Thyroid gland (tissue), 4 donors: Measurements from ENCODE around the gene MRPL52. TPM values are rescaled to one million over a fixed set of nuclear protein-coding genes. Genes with fewer than 3 reads are reported as not detected.

Experiments used
- DNase-seq, 2 donors: peaks; one replicate each; pipeline ENCODE4 v3.0.0-alpha.2; 2019
- H3K27ac ChIP-seq, 3 donors: fragments of 200-600 bp; sonication (generic); 1 replicate in 2 of 3; 2 replicates in 1 of 3; pipeline ENCODE4 v1.5.1; 2016 to 2019; ENCODE audit warnings: mild to moderate bottlenecking in 1 of 3, moderate library complexity in 1 of 3
- H3K27me3 ChIP-seq: fragments of 200-600 bp; sonication (generic); one replicate; pipeline ENCODE4 v1.5.1; 2019
- H3K36me3 ChIP-seq, 2 donors: fragments of 200-600 bp; sonication (generic); one replicate each; pipeline ENCODE4 v1.5.1; 2016 to 2019
- H3K4me1 ChIP-seq, 2 donors: fragments of 200-600 bp; sonication (generic); one replicate each; pipeline ENCODE4 v1.5.1; 2017 to 2019
- H3K4me3 ChIP-seq, 3 donors: fragments of 200-600 bp; sonication (generic); replicated peaks in 1 of 3; 1 replicate in 2 of 3; 2 replicates in 1 of 3; pipeline ENCODE4 v1.5.1; 2016; ENCODE audit warnings: mild to moderate bottlenecking in 1 of 3
- H3K9me3 ChIP-seq: fragments of 200-600 bp; sonication (generic); one replicate; pipeline ENCODE4 v1.5.1; 2017
- CTCF ChIP-seq, 6 experiments: fragments of 200-600 bp in 3 of 6; fragments of 450-650 bp in 3 of 6; sonication (generic) in 3 of 6; IDR thresholded peaks; one replicate each; pipeline ENCODE4 v1.5.1; 2016 to 2019; ENCODE audit warnings: antibody characterized with exemption in 6 of 6, mild to moderate bottlenecking in 2 of 6, inconsistent platforms in 1 of 6, moderate library complexity in 1 of 6
- POLR2A ChIP-seq, 2 donors: fragments of 450-650 bp; IDR thresholded peaks; one replicate each; pipeline ENCODE4 v1.6.1; 2017; ENCODE audit warnings: antibody characterized with exemption in 2 of 2, mild to moderate bottlenecking in 2 of 2, moderate library complexity in 1 of 2
- WGBS, 2 donors: methylation state at CpG; one replicate each; pipeline ENCODE4 v1.1.5; 2017; 5-methylcytosine and 5-hydroxymethylcytosine counted together
- intact Hi-C: fragments of 100-400 bp; cut with DNase I; formaldehyde crosslinking; loops from one replicate; pipeline ENCODE4 v1.15.1; 2023
- total RNA-seq, 4 donors: library from RNA; depleted of rRNA; stranded (reverse); fragments of >200 nt; gene quantifications; one replicate each; pipeline ENCODE4 v1.2.3, GENCODE V29; 2016

MRPL52 gene
- total RNA-seq, 4 donors from 2014 or later: 43.7 to 166 (median 76.3) TPM

DNA sequence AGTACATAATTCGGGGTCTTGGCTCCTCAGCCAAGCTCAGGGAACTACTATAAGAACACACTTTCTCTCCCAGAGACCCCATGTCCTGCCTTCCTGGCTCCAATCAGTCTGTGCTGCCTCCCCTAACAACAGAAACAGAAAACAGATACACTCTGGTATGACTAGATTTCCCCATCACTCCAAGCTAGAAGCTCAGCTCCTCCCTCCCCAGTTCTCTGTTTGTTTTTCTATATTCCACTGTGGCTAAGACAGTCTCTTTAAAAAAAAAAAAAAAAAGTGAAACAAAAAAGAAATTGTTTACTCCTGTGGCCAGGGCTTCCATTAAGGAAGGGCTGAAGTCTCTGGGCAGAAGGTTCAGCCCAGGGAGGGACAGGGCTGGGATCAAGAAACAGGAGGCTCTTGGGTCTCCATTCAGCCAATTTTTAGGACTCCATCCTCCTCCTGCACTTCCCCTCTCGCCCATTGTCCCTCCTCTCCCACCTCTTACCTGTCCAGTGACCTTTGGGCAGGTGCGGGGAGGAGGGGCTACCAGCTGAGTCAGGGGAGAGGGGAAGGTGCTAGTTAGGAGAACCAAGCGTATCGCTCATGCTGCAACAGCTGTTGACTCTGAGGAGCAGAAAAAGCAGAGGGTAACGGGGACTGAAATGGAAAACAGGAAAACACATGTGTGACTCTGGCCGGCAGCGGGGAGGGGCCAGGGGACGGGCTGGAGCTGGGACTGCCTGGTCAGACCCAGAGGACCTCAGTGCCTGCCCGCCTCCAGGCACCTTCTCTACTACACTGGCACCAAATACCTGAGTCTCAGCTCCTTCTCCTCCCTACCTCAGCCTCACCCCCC lies 10.3 kb upstream of the MRPL52 start:
- Histone ChIP-seq H3K36me3 (no peaks in the 10 kb centered on the region), H3K4me3 (no peak overlapping the region)
- intact Hi-C loops: no loop called here

GRCh38 chr14:22820731-22821130 lies 9.0 kb upstream of the MRPL52 start:
- TF ChIP-seq POLR2A (IDR thresholded peaks at IDR 0.05) (no peak), CTCF (IDR thresholded peaks at IDR 0.05) (no peak)
- 87 to 95% methylated on average over 1 of the region's 1 CpG for WGBS, 2 donors
- Histone ChIP-seq H3K4me3 (no peak overlapping the region), H3K27ac (peak overlapping the region in 1 of 3 donors; percentile 96), H3K36me3 (no peaks in the 10 kb centered on the region), H3K9me3 (no peaks in the 10 kb centered on the region), H3K4me1 (peaks cover 31 to 51% of the 10 kb centered on the region in 2 donors), H3K27me3 (no peaks in the 10 kb centered on the region)
- intact Hi-C loops: loop anchor here (10.0 kb wide), 1 partner anchor 46 kb away; no protein-coding TSS in a partner anchor
- no peak for DNase-seq

More for the DNA sequence above, 10.3 kb upstream of the MRPL52 start:
- peak overlapping the region; percentile 80 to 96 (median 91) for H3K27ac ChIP-seq
- no peaks in the 10 kb centered on the region for H3K27me3 ChIP-seq
- peak; percentile 89 to 90 for DNase-seq
- H3K9me3 ChIP-seq: no peaks in the 10 kb centered on the region
- TF ChIP-seq POLR2A (IDR thresholded peaks at IDR 0.05) (peak in 1 of 2 donors; percentile 90), CTCF (IDR thresholded peaks at IDR 0.05) (no peak)
- peaks cover 34 to 51% of the 10 kb centered on the region in 2 donors for H3K4me1 ChIP-seq
- WGBS, 2 donors: 7 to 10% methylated on average over 10 of the region's 10 CpGs

DNA sequence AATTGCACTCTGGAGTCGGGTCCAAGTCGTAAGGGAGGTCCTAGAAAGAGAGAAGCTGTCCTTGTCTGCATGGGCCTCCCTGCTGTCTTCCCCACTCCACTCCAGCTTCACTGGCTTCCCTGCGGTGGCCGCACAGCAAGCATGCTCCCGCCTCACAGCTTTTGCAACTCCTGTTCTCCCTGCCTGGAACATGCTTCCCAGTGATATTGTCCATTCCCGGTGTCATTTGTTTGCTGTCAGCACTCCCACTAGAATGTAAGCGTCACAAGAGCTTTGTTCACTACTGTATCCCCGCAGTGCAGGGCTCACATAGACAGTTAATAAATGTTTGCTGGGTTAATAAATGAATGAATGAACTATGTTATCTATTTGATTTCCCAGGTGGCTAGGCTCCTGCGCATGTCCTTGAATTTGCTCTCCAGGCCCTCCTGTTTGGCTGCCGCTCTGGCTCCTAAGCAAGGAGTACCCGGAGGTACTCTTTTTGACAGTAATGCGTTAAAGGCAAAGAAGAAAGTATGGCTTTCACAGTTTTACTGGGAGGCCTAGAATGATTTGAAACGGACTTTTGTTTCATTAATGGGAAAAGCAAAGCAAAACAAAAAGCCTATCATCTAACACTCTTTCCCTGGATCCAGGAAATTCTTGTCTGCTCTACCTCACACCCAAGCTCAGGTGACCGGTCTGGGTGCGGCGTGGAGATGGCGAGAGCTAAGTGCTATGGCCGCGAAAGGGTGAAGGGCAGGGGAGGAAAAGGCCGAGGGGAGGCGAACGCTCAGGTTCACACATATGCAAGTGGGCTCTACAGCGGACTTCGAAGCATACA lies 8.3 kb upstream of the MRPL52 start:
- intact Hi-C loops: loop anchor here (2.0 to 10.0 kb wide), 2 partner anchors 31 to 47 kb away; no protein-coding TSS in a partner anchor
- H3K4me3 ChIP-seq: no peak overlapping the region
- WGBS, 2 donors: 85 to 92% methylated on average over 24 of the region's 24 CpGs

DNA sequence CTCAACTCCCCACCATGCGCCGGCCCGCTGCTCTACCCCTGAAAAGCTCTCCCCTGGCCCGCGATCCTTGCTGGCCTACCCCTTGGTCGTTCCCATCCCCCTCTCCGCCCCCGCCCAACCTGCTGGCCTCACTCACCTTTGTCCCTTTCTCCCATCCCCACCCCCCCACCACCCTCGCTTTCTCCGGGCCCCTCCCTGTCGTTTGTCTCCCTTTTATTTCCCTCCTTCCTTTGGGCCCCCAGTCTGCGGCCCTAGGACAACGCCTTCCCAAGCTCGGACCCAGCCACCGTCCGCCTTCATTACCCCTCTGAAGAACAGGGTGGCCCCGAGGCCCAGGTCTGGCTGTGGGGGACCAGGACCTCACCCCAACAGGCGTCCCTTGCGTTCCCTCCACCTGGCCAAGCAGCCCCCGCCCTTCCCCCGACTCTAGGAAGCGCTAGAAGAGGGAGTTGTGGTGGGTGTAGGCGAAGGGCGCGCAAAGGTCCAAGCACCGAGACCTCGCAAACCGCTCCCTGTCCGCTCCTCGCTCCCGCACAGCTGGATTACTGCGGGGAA lies 7.6 kb upstream of the MRPL52 start:
- Histone ChIP-seq H3K9me3 (no peaks in the 10 kb centered on the region), H3K27me3 (no peaks in the 10 kb centered on the region), H3K27ac (peak overlapping the region; percentile 48 to 83 (median 69)), H3K4me3 (peak overlapping the region in 1 of 3 donors; percentile 21), H3K4me1 (peaks cover 31 to 48% of the 10 kb centered on the region in 2 donors), H3K36me3 (no peaks in the 10 kb centered on the region)
- no peak for DNase-seq
- 67 to 69% methylated on average over 27 to 31 of the region's 32 CpGs for WGBS, 2 donors
- intact Hi-C loops: loop anchor here (2.0 to 10.0 kb wide), 2 partner anchors 31 to 47 kb away; no protein-coding TSS in a partner anchor
- TF ChIP-seq CTCF (IDR thresholded peaks at IDR 0.05) (no peak), POLR2A (IDR thresholded peaks at IDR 0.05) (no peak)

More for the DNA sequence above, 8.3 kb upstream of the MRPL52 start:
- H3K27me3 ChIP-seq: no peaks in the 10 kb centered on the region
- no peaks in the 10 kb centered on the region for H3K9me3 ChIP-seq
- DNase-seq: no peak
- H3K27ac ChIP-seq: peak overlapping the region in 1 of 3 donors; percentile 83
- peaks cover 31 to 48% of the 10 kb centered on the region in 2 donors for H3K4me1 ChIP-seq
- no peaks in the 10 kb centered on the region for H3K36me3 ChIP-seq
- TF ChIP-seq POLR2A (IDR thresholded peaks at IDR 0.05) (no peak), CTCF (IDR thresholded peaks at IDR 0.05) (no peak)
